Mesendoderm (in vitro differentiated cells): Measurements from ENCODE around the gene NSDHL.
"Not testable (repeated sequence)": the region's sequence is repeated elsewhere in the genome, so short reads cannot be mapped to it uniquely, and the experiment has no call there.

Experiments
- DNase-seq: peaks from one replicate; pipeline ENCODE4 v3.0.0; 2013
- H2AK5ac ChIP-seq: 2 replicates; pipeline ENCODE4 v1.6.1; 2013; ENCODE audit warnings: low read length, inconsistent platforms
- H2BK120ac ChIP-seq: 2 replicates; pipeline ENCODE4 v1.6.1; 2013; ENCODE audit warnings: low read depth, mild to moderate bottlenecking, low read length, moderate library complexity, mixed read lengths
- H2BK15ac ChIP-seq: replicated peaks from 2 replicates; pipeline ENCODE4 v1.6.1; 2013; ENCODE audit warnings: low read depth, mild to moderate bottlenecking, moderate library complexity
- H2BK5ac ChIP-seq: 2 replicates; pipeline ENCODE4 v1.6.1; 2013; ENCODE audit warnings: low read length, inconsistent platforms
- H3K18ac ChIP-seq: 2 replicates; pipeline ENCODE4 v1.6.1; 2013; ENCODE audit warnings: mild to moderate bottlenecking, low read length, mixed read lengths
- H3K23ac ChIP-seq: one replicate; pipeline ENCODE4 v1.6.1; 2013; ENCODE audit warnings: low read length
- H3K27ac ChIP-seq: 2 replicates; pipeline ENCODE4 v1.5.1; 2013; ENCODE audit warnings: low read depth, mild to moderate bottlenecking, inconsistent platforms, low read length, moderate library complexity
- H3K27me3 ChIP-seq: 2 replicates; pipeline ENCODE4 v1.6.1; 2013; ENCODE audit warnings: low read length, control low read depth, mild to moderate bottlenecking, inconsistent platforms; ENCODE audit not compliant: insufficient read depth, poor library complexity
- H3K36me3 ChIP-seq: 2 replicates; pipeline ENCODE4 v1.6.1; 2013; ENCODE audit warnings: low read length, inconsistent platforms; ENCODE audit not compliant: control insufficient read depth, insufficient read depth
- H3K4ac ChIP-seq: one replicate; pipeline ENCODE4 v1.6.1; 2013; ENCODE audit warnings: low read depth, mild to moderate bottlenecking, low read length, moderate library complexity
- H3K4me1 ChIP-seq: 2 replicates; pipeline ENCODE4 v1.6.1; 2013; ENCODE audit warnings: low read depth, low read length, inconsistent platforms; ENCODE audit not compliant: control insufficient read depth
- H3K4me2 ChIP-seq: 2 replicates; pipeline ENCODE4 v1.6.1; 2013; ENCODE audit warnings: low read length
- H3K4me3 ChIP-seq: 2 replicates; pipeline ENCODE4 v1.5.1; 2013; ENCODE audit warnings: mild to moderate bottlenecking, low read length
- H3K56ac ChIP-seq: one replicate; pipeline ENCODE4 v1.6.1; 2013; ENCODE audit warnings: low read length
- H3K79me1 ChIP-seq: 2 replicates; pipeline ENCODE4 v1.6.1; 2013; ENCODE audit warnings: low read length, inconsistent platforms
- H3K79me2 ChIP-seq: 2 replicates; pipeline ENCODE4 v1.6.1; 2013; ENCODE audit warnings: mild to moderate bottlenecking, low read length; ENCODE audit not compliant: control insufficient read depth, insufficient read depth
- H3K9ac ChIP-seq: 2 replicates; pipeline ENCODE4 v1.6.1; 2013; ENCODE audit warnings: low read length, inconsistent platforms
- H4K5ac ChIP-seq: one replicate; pipeline ENCODE4 v1.6.1; 2013; ENCODE audit warnings: low read length
- H4K8ac ChIP-seq: one replicate; pipeline ENCODE4 v1.6.1; 2013; ENCODE audit warnings: low read depth, mild to moderate bottlenecking, control low read depth, low read length, moderate library complexity
- WGBS: extraction: QIAGEN DNeasy Blood & Tissue Kit; methylation state at CpG from one replicate; pipeline ENCODE4 v1.1.7; 2013; ENCODE audit warnings: low lambda C conversion rate, missing lambda C conversion rate; ENCODE audit not compliant: insufficient coverage; ENCODE audit errors: extremely low coverage; 5-methylcytosine and 5-hydroxymethylcytosine counted together

Gene NSDHL

GRCh38 chrX:152905081-152905420 lies 74.2 kb downstream of the NSDHL start:
- no peak for DNase-seq
- Histone ChIP-seq H3K27ac (no peak overlapping the region), H3K9ac (no peak overlapping the region), H3K18ac (no peak overlapping the region), H3K56ac (no peak overlapping the region), H2BK120ac (no peak overlapping the region), H3K36me3 (no peaks in the 10 kb centered on the region), H4K5ac (no peak overlapping the region), H3K4ac (no peak overlapping the region), H2AK5ac (no peak overlapping the region), H3K23ac (no peak overlapping the region), H2BK15ac (no peak overlapping the region), H2BK5ac (no peak overlapping the region), H4K8ac (no peak overlapping the region), H3K4me3 (no peak overlapping the region), H3K4me1 (no peaks in the 10 kb centered on the region), H3K27me3 (no peaks in the 10 kb centered on the region), H3K79me2 (no peaks in the 10 kb centered on the region), H3K4me2 (no peak overlapping the region), H3K79me1 (no peaks in the 10 kb centered on the region)
- WGBS, result no CpG with 5 or more reads among the region's 8 CpGs

- no peak overlapping the region for H3K9ac ChIP-seq
- no peaks in the 10 kb centered on the region for H3K79me2 ChIP-seq
- H3K4ac ChIP-seq, result no peak overlapping the region
- no peaks in the 10 kb centered on the region for H3K4me1 ChIP-seq
- no peak overlapping the region for H2BK120ac ChIP-seq
- H3K18ac ChIP-seq, result no peak overlapping the region
- H4K8ac ChIP-seq, result no peak overlapping the region
- no peak overlapping the region for H2AK5ac ChIP-seq
- peak; percentile 92 for DNase-seq
- no peak overlapping the region for H3K56ac ChIP-seq
- no peaks in the 10 kb centered on the region for H3K36me3 ChIP-seq
- H3K4me2 ChIP-seq, result no peak overlapping the region
- H3K27me3 ChIP-seq, result no peaks in the 10 kb centered on the region
- no peaks in the 10 kb centered on the region for H3K79me1 ChIP-seq
- no peak overlapping the region for H2BK15ac ChIP-seq
- H2BK5ac ChIP-seq, result no peak overlapping the region
- no peak overlapping the region for H3K4me3 ChIP-seq
- no peak overlapping the region for H3K23ac ChIP-seq
- WGBS, result no CpG with 5 or more reads among the region's 17 CpGs
- no peak overlapping the region for H4K5ac ChIP-seq
- no peak overlapping the region for H3K27ac ChIP-seq
These were observed 76.3 kb downstream of the NSDHL start for GRCh38 chrX:152907084-152907651.

GRCh38 chrX:152908486-152908885 lies 77.6 kb downstream of the NSDHL start:
- H2AK5ac ChIP-seq, result no peak overlapping the region
- no peak overlapping the region for H3K4me2 ChIP-seq
- no peak overlapping the region for H2BK5ac ChIP-seq
- WGBS, result no CpG with 5 or more reads among the region's 14 CpGs
- no peaks in the 10 kb centered on the region for H3K79me1 ChIP-seq
- H2BK15ac ChIP-seq, result no peak overlapping the region
- no peaks in the 10 kb centered on the region for H3K4me1 ChIP-seq
- no peaks in the 10 kb centered on the region for H3K79me2 ChIP-seq
- no peak overlapping the region for H2BK120ac ChIP-seq
- H3K9ac ChIP-seq, result no peak overlapping the region
- H3K4ac ChIP-seq, result no peak overlapping the region
- no peak overlapping the region for H3K27ac ChIP-seq
- DNase-seq, result no peak
- H3K4me3 ChIP-seq, result no peak overlapping the region
- no peak overlapping the region for H4K8ac ChIP-seq
- H3K23ac ChIP-seq, result no peak overlapping the region
- no peak overlapping the region for H3K56ac ChIP-seq
- no peak overlapping the region for H3K18ac ChIP-seq
- H3K27me3 ChIP-seq, result no peaks in the 10 kb centered on the region
- no peaks in the 10 kb centered on the region for H3K36me3 ChIP-seq
- no peak overlapping the region for H4K5ac ChIP-seq

- not testable (repeated sequence) for H3K79me2 ChIP-seq, H3K56ac ChIP-seq, H3K9ac ChIP-seq, H3K36me3 ChIP-seq, H2BK5ac ChIP-seq, H4K5ac ChIP-seq, H3K4ac ChIP-seq, H3K27ac ChIP-seq, H3K4me3 ChIP-seq, H2BK15ac ChIP-seq, H2AK5ac ChIP-seq, DNase-seq, H3K27me3 ChIP-seq, H3K4me2 ChIP-seq, H3K4me1 ChIP-seq, H3K18ac ChIP-seq, H3K79me1 ChIP-seq, H3K23ac ChIP-seq, H2BK120ac ChIP-seq, H4K8ac ChIP-seq
- WGBS, result no CpG with 5 or more reads among the region's 7 CpGs
These were observed 79.2 kb downstream of the NSDHL start for GRCh38 chrX:152910018-152910417.

- Histone ChIP-seq H3K36me3 (no peaks in the 10 kb centered on the region), H2BK5ac (no peak overlapping the region), H2AK5ac (no peak overlapping the region), H3K18ac (no peak overlapping the region), H3K27ac (no peak overlapping the region), H3K23ac (no peak overlapping the region), H3K79me2 (no peaks in the 10 kb centered on the region), H3K4me2 (no peak overlapping the region), H4K5ac (no peak overlapping the region), H3K4ac (no peak overlapping the region), H3K9ac (no peak overlapping the region), H2BK120ac (no peak overlapping the region), H3K56ac (no peak overlapping the region), H3K27me3 (no peaks in the 10 kb centered on the region), H3K79me1 (no peaks in the 10 kb centered on the region), H3K4me1 (no peaks in the 10 kb centered on the region), H4K8ac (no peak overlapping the region), H2BK15ac (no peak overlapping the region), H3K4me3 (no peak overlapping the region)
- no CpG with 5 or more reads among the region's 4 CpGs for WGBS
- DNase-seq, result no peak
These were observed 81.2 kb downstream of the NSDHL start for GRCh38 chrX:152912106-152912505.

GRCh38 chrX:152912641-152913040 lies 81.8 kb downstream of the NSDHL start:
- Histone ChIP-seq H3K4ac (no peak overlapping the region), H2BK120ac (no peak overlapping the region), H3K23ac (no peak overlapping the region), H4K8ac (no peak overlapping the region), H3K27ac (no peak overlapping the region), H2BK15ac (no peak overlapping the region), H4K5ac (no peak overlapping the region), H3K4me1 (no peaks in the 10 kb centered on the region), H3K79me2 (no peaks in the 10 kb centered on the region), H2AK5ac (no peak overlapping the region), H2BK5ac (no peak overlapping the region), H3K27me3 (no peaks in the 10 kb centered on the region), H3K4me2 (no peak overlapping the region), H3K79me1 (no peaks in the 10 kb centered on the region), H3K36me3 (no peaks in the 10 kb centered on the region), H3K56ac (no peak overlapping the region), H3K4me3 (no peak overlapping the region), H3K9ac (no peak overlapping the region), H3K18ac (no peak overlapping the region)
- no peak for DNase-seq
- no CpG with 5 or more reads among the region's 7 CpGs for WGBS
